Astrocyte of the spinal cord (primary cell): ENCODE results near the gene ST6GALNAC3.

Experiments used
- DNase-seq: peaks from one replicate; pipeline ENCODE4 v3.0.0; 2011; ENCODE audit warnings: low read depth, low spot score
- H3K4me3 ChIP-seq: 2 replicates; pipeline ENCODE4 v1.5.1; 2011; ENCODE audit warnings: low read depth, mild to moderate bottlenecking, low read length, moderate library complexity
- in situ Hi-C: cut with HindIII; loops from 2 replicates; pipeline ENCODE4 v1.10.0; 2017; ENCODE audit warnings: low sequenced_read_pairs
- TF ChIP-seq, protein P1 (sequence below): IDR thresholded peaks from 2 replicates; pipeline ENCODE4 v1.5.1; 2012; ENCODE audit warnings: low read depth, mild to moderate bottlenecking, low read length, inconsistent platforms

Gene ST6GALNAC3

DNA sequence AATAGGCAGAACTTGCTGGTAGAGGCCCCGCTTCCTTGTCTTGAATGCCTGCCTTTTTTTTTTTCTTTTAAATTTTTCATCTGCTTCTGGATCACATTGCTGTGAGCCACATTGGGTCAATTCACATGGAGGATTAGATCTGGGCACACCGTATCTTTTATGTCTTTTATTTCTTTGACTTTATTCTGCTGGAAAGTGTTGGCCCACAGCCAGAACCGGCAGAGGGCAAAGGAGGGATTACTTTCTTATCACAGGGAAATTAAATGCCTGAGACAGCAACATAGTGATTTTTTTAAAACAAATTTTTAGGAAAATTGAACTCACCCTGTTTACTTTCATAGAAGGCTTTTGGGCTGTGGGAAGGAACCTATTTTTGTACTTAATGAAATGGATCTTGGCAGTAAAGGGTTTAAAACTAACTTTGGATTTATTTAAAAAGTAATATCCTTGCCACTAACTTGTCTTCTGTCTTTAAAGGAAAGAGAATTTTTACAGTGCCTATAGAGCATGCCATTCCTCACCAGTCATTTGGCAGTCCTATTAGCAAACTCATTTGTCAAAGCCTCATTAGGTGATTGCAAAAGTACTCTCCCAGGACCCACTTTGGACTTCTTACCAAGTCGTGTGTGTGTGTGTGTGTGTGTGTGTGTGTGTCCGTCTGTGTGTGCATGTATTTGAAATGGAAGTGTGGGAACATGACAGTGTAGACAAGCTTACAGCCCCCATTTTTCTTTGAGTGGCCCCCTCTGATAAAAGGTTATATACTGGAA is 68.4 kb downstream of the ST6GALNAC3 start:
- no peak for DNase-seq
- H3K4me3 ChIP-seq, result no peak overlapping the region
- TF ChIP-seq, protein P1, sequence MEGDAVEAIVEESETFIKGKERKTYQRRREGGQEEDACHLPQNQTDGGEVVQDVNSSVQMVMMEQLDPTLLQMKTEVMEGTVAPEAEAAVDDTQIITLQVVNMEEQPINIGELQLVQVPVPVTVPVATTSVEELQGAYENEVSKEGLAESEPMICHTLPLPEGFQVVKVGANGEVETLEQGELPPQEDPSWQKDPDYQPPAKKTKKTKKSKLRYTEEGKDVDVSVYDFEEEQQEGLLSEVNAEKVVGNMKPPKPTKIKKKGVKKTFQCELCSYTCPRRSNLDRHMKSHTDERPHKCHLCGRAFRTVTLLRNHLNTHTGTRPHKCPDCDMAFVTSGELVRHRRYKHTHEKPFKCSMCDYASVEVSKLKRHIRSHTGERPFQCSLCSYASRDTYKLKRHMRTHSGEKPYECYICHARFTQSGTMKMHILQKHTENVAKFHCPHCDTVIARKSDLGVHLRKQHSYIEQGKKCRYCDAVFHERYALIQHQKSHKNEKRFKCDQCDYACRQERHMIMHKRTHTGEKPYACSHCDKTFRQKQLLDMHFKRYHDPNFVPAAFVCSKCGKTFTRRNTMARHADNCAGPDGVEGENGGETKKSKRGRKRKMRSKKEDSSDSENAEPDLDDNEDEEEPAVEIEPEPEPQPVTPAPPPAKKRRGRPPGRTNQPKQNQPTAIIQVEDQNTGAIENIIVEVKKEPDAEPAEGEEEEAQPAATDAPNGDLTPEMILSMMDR, result no peak
- in situ Hi-C loops, result no loop called here

DNA sequence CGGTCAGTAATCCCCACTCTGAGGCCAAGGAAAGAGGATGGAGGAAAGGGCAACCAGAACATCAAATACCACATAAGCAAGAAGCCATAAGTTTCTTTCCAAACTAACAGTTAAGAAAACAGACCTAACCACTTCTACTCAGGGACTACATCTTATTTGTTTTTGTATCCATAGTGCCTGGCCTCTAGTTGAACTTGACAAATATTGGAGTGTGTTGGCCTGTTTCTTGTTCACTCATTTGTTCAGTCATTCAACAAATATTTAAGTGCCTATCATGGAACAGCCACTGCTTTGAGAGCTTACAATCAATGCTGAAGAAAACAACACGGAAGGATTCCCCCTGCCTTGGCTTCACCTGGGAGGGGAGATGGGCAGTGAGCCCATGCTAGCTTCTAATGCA is 69.7 kb downstream of the ST6GALNAC3 start:
- DNase-seq, result no peak
- in situ Hi-C loops, result no loop called here
- no peak overlapping the region for H3K4me3 ChIP-seq
- TF ChIP-seq, protein P1, result no peak

DNA sequence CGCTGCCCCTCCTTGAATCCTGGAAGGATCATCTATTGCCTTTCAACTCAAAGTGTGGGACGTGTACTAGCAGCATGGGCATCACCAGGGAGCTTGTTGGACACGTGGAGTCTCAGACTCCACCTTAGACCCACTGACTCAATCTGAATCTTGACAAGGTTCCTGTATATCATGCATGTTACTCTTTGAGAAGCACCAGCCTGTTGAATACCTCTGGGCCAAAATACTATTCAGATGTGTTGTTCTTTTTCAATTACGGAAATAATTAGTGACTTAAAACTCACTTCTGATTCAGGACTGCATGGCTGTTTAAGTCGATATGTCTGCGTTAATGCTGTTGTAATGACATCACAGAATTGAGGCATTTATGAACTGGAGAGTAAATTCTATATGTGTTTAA is 70.8 kb downstream of the ST6GALNAC3 start:
- in situ Hi-C loops, result no loop called here

DNA sequence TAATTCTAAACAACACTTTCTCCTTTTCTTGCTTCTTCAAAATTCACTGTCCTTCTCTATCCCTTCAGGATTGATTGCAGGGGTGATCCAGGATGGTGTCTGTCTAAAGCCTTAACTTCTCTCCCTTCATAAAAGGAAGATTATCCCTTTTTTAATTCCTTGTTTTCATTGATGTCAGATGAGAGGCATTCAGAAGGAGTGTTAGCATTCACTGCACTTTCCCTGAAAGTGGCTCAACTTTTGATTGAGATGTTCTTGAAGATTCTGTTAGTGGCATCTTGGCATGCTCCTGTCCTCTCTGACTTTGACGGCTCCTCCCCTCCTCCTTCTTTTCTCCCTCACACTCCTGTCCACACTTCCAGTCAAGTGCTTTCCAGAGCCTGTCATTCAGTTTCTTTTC is 71.6 kb downstream of the ST6GALNAC3 start:
- no peak overlapping the region for H3K4me3 ChIP-seq
- TF ChIP-seq, protein P1, result no peak
- in situ Hi-C loops, result no loop called here
- DNase-seq, result no peak

More for the DNA sequence above, 70.8 kb downstream of the ST6GALNAC3 start:
- DNase-seq, result no peak
- no peak overlapping the region for H3K4me3 ChIP-seq
- TF ChIP-seq, protein P1, result no peak

DNA sequence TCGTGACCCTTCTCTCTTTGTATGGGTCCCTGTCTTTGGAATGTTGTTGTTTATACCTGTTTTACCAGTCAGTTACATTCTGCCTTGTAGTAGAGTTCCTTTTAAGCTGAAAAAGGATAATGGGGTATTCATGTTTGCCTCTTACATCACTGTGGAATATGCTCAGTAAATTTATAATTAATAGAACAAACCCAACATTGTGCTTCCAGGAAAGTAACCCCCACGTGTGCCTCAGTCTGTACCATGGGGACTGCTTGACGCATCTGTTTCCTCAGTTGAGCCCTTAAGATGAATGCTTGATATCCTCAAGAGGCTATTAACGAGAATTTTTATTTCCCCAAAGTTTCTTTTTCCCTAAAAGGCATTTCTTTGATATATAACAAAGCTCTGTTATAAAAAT is 73.4 kb downstream of the ST6GALNAC3 start:
- in situ Hi-C loops, result no loop called here
- TF ChIP-seq, protein P1, result no peak
- H3K4me3 ChIP-seq, result no peak overlapping the region
- DNase-seq, result no peak

DNA sequence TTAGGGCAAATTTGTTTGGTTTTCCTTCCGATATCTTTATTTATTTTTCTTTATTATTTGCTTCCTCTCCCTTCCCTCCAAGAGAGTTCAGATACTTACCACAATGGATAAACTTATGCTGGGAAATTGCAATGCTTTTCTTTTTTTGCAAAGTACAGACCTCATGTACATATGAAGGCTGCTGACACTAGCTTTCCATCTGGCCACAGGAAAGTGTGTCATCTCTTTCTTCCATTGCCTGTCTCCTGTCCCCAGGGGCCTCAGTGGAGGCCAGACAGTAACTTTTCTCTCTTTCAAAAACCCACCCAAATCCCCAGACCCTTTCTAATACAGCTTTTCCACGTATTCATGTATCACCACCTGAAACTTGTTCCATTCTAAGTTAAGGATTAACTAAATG is 73.9 kb downstream of the ST6GALNAC3 start:
- in situ Hi-C loops, result no loop called here

More for the DNA sequence above, 73.9 kb downstream of the ST6GALNAC3 start:
- no peak for DNase-seq
- H3K4me3 ChIP-seq, result no peak overlapping the region
- TF ChIP-seq, protein P1, result no peak
